ENCODE results near the gene CGAS. TPM values are rescaled to one million over a fixed set of nuclear protein-coding genes. Genes with fewer than 3 reads are reported as not detected.
A peak's percentile ranks its signal among the peaks of the same experiment; 100 is the strongest.

The CGAS gene
- total and polyA plus RNA-seq, 2 of the 4 experiments (the other 2 are of a cell fraction), result 1.5 to 1.6 TPM

DNA sequence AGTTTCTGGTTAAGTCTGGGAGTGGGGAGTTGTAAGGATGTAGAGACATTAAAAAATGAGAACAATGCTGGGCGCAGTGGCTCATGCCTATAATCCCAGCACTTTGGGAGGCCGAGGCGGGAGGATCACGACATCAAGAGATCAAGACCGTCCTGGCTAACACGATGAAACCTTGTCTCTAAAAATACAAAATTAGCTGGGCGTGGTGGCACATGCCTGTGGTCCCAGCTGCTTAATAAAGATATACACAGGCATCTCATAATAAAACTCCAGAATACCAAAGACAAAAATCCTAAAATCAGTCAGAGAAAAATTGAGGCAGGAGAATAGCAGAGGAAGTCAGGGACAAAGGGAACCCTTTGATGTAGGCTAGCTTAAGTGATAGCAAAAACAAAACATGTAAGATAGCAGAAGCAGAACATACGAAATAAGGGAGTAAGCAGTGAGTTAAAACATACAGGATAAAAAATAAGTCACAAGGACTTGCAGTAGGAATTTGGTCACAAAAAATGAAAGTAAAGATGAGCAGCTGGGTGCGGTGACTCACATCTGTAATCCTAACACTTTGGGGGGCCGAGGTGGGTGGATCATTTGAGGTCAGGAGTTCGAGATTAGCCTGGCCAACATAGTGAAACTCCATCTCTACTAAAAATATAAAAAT is 33.9 kb downstream of the CGAS start:
- no peak overlapping the region for H2BK5ac ChIP-seq (ENCODE audit: low read depth, low read length, poor library complexity, severe bottlenecking)
- DNase-seq (peak; percentile 58), ATAC-seq (ENCODE audit: low read depth) (peak; percentile 75)
- dilution Hi-C loops (cut with HindIII; ENCODE audit: low sequenced_read_pairs, unreplicated experiment) (no loop called here), intact Hi-C loops (cut with micrococcal nuclease) (no loop called here), in situ Hi-C loops (cut with MboI; ENCODE audit: low sequenced_read_pairs) (no loop called here)
- no peak overlapping the region for H2BK120ac ChIP-seq (ENCODE audit: low read depth, low read length)
- WGBS, 2 experiments (ENCODE audit: extremely low coverage in 2 of 2, insufficient read length in 1 of 2), result 90% methylated on average over 5 of the region's 11 CpGs; no CpG with 5 or more reads in 1 of the 2 experiments
- H3K4me2 ChIP-seq (ENCODE audit: low read depth, low read length), result no peak overlapping the region
- H2AFZ ChIP-seq (replicated peaks; ENCODE audit: low read length, poor library complexity), result no peak overlapping the region
- no peak overlapping the region for H4K5ac ChIP-seq (ENCODE audit: low read depth, low read length)
- H2AK9ac ChIP-seq (replicated peaks; ENCODE audit: low read depth, low read length, poor library complexity), result no peak overlapping the region
- H3K56ac ChIP-seq (ENCODE audit: extremely low read depth, insufficient read depth, low read length), result no peak overlapping the region
- no peak overlapping the region for H3K23ac ChIP-seq (ENCODE audit: low read depth, low read length)
- ChIA-PET CTCF (no interaction called here), POLR2A (ENCODE audit: unreplicated experiment) (no interaction called here)
- H3K4ac ChIP-seq (ENCODE audit: low read depth, low read length), result no peak overlapping the region
- no peak overlapping the region for H2AK5ac ChIP-seq (ENCODE audit: low read depth, low read length)
- H3K9me3 ChIP-seq (ENCODE audit: control insufficient read depth, insufficient read depth, low read length), result no peaks in the 10 kb centered on the region
- H3K4me1 ChIP-seq (ENCODE audit: control insufficient read depth, insufficient read depth, low read length), result peaks cover 3% of the 10 kb centered on the region; the same call in 1 of the 2 replicates
- no peak overlapping the region for H4K91ac ChIP-seq (ENCODE audit: insufficient read depth, low read depth, low read length)
- H3K79me1 ChIP-seq (ENCODE audit: low read depth in 1 of 2, low read length in 2 of 2), result no peaks in the 10 kb centered on the region; a peak in 1 of 4 replicates
- H3K18ac ChIP-seq (ENCODE audit: low read depth, low read length), result no peak overlapping the region
- H3K9me1 ChIP-seq (ENCODE audit: insufficient read depth, low read length), result no peaks in the 10 kb centered on the region
- no peaks in the 10 kb centered on the region for H3K27me3 ChIP-seq (ENCODE audit: control insufficient read depth, insufficient read depth, low read length)
- H4K8ac ChIP-seq (ENCODE audit: low read depth in 2 of 2, low read length in 2 of 2), result no peak overlapping the region
- no peak overlapping the region for H3K4me3 ChIP-seq (ENCODE audit: insufficient read depth, low read depth, low read length)
- H3K9ac ChIP-seq (ENCODE audit: low read depth, low read length), result no peak overlapping the region
- peaks cover 5% of the 10 kb centered on the region; the same call in 1 of the 2 replicates for H3K36me3 ChIP-seq (ENCODE audit: control insufficient read depth, insufficient read depth, low read length)
- no peak for TF ChIP-seq RAD21 (IDR thresholded peaks at IDR 0.05; ENCODE audit: low read length)
- H3K27ac ChIP-seq (ENCODE audit: insufficient read depth, low read length), result no peak overlapping the region
- no TSS peak for BruUV-seq (replicated peaks)
- no peak overlapping the region for H2BK20ac ChIP-seq (ENCODE audit: low read depth, low read length)
- no peaks in the 10 kb centered on the region for H4K20me1 ChIP-seq (ENCODE audit: insufficient read depth, low read length)
- no peak overlapping the region for H2BK15ac ChIP-seq (ENCODE audit: low read depth, low read length)
- H3K14ac ChIP-seq (replicated peaks; ENCODE audit: low read depth, low read length), result peak overlapping the region; percentile 55; the same call in 1 of the 2 replicates

All from IMR-90 (cell line).